Dermis blood vessel endothelial cell (primary cell): Measurements from ENCODE around the gene H19. TPM values are rescaled to one million over a fixed set of nuclear protein-coding genes. Genes with fewer than 3 reads are reported as not detected.

ENCODE experiments used
- DNase-seq: peaks from one replicate; pipeline ENCODE4 v3.0.0; 2010
- total RNA-seq: library from RNA; depleted of rRNA; stranded (reverse); fragments of >200 nt; gene quantifications from 2 replicates; pipeline ENCODE4 v1.2.3, GENCODE V29; 2014

Gene H19
- 9.7 and 66.4 TPM in 2 replicates for total RNA-seq

DNA sequence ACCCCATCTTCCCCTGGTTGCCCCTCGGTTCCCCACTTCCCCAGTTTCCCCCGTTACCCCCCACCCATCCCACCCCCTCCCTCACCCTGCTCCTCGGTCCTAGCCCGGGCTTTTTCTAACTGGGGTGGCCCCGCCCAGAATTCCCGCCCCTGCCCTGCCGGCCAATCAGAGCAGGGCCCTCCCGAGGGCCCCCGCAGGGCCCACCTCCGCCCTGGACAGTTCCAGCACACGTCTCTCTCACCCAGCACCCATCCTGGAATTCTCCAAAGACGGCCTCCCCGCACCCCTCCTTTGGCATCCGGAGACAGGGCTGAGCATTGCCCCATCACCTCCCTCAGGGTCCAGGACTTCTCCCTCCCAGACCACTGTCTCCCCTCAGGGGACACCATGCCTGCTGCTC lies at the start of gene H19:
Gene H19, minus strand, starts transcription at position 88 of the 400 bp plus-strand sequence.
- no peak for DNase-seq

GRCh38 chr11:2041963-2042362 lies 44.3 kb upstream of the H19 start:
- DNase-seq = no peak

GRCh38 chr11:2041153-2041552 lies 43.5 kb upstream of the H19 start:
- DNase-seq = no peak

DNA sequence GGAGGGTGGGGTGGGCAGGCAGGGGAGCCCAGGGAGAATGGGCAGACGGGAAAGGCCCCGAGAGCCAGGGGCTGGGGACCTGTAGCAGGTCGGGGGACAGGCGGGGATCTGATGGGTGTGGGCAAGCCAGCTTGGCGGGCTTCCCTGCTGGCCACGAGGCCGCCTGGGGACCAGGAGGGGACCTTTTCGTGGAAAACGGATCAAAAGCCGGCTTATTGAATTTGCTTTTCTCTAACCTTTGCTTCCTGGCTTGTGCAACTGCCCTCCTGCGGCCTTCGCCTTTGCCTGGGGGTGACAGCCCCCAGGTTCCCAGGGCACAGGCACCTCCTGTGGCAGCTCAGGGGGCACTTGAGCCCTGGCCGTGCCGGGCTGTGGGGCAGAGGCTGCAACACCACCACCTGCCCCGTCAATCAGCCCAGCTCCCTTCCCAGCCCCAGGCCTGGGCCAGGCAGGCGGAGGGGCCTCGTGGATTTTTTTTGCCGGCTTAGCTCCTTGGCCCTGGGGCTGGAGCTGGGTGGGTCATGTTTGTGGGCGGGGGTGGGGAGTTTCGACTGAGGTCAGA lies 41.6 kb upstream of the H19 start:
- no peak for DNase-seq

- DNase-seq = no peak
Measured at GRCh38 chr11:2036863-2037486, 39.3 kb upstream of the H19 start.

GRCh38 chr11:2035382-2035781 lies 37.7 kb upstream of the H19 start:
- DNase-seq = no peak

DNA sequence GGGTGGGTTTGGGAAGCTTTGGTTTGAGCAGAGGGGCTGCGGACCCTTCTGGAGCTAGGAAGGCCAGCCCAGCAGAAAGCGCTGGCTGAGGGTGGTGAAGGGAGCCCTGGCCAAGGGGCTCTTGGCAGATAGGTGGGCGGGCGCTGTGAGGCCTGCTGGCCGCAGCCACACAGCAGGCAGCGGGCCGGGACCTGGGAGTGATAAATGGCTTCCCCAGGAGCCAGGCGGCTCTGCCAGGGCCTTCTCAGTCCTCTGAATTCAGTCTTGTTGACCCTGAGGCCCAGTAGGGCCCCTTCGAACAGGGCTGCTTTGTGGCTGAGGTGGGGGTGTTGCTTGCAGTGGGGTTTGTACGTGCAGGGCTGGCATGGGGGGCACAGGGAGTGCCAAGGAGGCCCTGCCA lies 33.4 kb upstream of the H19 start:
- DNase-seq = no peak

DNA sequence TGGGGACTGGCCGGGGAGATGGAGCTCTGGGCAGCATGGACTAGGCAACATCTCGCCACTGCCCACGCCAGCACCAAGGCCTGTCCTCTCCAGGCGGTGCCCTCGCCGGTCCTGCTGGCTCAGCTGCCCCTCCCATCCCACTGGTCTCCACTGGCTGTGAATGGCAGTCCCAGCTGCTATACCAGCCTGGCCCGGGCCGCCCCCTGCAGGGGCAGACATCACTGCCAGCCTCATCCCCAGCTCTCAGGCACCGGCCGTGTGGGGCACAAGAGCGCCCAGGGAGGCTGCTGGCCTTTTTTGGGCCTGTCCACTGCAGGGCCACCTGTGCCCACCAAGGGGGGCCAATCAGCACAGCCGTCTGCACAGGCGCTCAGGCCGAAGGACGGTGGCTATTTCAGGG lies 30.1 kb upstream of the H19 start:
- no peak for DNase-seq

DNA sequence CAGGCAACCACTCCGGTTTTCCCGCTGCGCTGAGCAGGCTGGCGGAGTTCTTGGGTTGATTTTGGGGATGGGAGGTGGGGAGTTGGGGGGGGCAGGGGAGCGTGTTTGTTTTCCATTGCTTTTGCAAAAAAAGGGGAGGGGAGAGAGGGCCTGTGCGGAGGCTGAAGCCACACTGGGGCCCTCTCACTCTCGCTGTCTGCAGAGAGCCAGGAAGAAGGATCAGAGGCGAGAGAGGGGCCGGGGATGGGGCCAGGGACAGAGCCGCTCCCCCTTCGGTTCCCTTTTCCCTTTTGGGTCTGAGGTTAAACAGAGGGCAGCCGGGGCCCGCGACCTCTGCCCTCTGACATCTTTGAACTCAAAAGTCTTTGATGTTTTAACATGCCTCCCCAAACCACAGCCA lies 17.4 kb upstream of the H19 start:
- no peak for DNase-seq

DNA sequence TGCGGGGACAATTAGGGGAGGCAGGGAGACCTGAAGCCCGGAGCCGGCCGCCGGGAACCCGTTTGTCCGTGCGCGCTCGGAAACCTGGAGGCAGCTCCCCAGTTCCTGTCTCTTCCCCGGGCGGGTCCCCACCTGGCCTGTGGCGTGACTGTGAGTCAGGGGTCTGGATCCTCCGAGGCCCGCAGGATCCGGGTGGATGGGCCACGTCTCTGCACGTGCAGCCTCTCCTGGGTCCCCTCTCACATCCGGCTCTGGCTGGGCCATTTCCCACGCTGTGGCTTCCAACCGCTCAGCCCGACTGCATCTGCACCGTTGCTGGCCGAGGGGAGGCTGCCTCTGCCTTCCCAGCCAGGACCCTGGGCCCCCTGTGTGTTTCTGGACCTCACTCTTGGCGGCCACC lies 14.8 kb upstream of the H19 start:
- no peak for DNase-seq

DNA sequence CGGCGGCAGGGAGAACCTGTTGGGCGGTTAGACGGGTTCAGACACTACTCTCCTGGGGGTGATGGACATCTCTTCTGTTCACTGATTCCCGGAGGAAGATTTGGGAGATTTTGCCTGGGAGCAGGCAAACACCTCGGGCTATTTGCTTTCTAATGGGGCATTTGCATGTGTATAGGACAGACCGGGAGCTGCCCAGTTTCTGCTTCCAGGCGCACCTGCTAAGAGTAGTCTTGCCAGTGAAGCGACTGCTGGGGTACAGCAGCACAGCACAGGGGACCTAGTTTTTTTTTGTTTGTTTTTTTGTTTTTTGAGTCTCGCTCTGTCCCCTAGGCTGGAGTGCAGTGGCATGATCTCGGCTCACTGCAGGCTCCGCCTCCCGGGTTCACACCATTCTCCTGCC lies 6.8 kb upstream of the H19 start:
- no peak for DNase-seq

- no peak for DNase-seq
Measured at GRCh38 chr11:2002807-2003206, 5.2 kb upstream of the H19 start.

DNA sequence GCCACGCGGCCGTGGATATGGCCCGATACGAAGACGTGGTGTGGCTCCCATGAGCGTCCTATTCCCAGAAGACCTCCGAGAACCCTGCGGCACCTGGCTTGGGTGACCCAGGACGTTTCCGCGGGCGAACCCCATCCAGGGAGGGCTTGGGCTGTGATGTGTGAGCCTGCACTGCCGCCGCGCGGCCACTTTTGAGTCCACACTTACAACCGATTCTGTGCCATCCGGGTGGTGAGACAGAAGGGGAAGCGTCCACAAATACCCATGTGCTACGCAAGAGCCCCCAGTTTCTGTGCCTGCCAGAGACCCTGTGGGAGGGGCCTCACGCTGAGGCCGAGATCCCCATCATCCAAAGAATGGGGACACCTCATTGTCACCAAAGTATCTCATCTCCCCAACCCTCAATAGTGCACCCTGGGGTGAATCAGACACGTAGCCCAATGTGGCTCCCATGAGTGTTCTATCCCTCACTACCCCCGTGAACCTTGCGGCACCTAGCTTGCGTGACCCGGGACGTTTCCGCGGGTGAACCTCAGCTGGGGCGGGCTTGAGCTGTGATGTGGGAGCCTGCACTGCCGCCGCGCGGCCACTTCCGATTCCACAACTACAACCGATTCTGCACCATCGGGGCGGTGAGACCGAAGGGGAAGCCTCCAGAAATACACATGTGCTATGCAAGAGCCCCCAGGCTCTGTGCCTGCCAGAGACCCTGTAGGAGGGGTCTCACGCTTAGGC lies 4.6 kb upstream of the H19 start:
- no peak for DNase-seq

GRCh38 chr11:1998861-1999260 lies 1.2 kb upstream of the H19 start:
- DNase-seq = no peak

DNA sequence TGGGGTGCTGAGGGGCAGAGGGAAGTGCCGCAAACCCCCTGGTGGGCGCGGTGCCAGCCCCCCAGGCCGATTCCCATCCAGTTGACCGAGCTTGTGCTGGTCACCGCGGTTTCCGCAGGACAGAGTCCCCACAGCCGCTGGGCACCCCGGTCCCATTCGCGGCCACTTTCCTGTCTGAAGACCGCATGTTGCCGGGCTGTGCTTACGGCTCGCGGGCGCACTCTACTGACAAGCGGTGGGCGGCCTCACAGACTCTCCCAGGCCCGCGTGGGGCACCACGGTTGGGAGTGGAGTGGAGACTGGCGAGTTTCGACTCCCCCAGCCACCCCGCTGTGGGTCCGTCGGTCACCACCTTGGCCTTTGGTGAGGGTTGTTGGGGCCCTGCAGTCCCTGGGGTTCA lies 648 bp upstream of the H19 start:
- no peak for DNase-seq

DNA sequence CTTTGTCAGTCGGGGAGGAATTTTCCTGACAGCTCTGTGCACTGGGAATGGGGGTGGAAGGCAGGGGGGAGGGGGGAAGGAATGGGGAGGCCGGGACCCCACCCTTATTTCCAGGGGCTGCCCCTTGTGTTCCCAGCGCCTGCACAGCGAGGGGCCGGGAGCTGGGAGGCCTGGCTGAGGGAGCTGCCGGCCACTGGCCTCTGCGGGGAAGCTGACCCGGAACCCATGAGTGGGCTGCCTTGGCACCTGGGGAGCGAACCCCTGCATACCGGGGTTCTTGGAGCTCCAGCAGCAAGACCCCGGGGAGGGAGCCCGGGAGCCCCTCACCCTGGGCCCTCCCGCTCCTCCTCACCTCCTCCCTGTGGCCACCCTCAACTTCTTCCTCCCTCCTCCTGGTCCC lies 3.5 kb downstream of the H19 start:
- DNase-seq = no peak

GRCh38 chr11:1992111-1992510 lies 5.5 kb downstream of the H19 start:
- DNase-seq = no peak

DNA sequence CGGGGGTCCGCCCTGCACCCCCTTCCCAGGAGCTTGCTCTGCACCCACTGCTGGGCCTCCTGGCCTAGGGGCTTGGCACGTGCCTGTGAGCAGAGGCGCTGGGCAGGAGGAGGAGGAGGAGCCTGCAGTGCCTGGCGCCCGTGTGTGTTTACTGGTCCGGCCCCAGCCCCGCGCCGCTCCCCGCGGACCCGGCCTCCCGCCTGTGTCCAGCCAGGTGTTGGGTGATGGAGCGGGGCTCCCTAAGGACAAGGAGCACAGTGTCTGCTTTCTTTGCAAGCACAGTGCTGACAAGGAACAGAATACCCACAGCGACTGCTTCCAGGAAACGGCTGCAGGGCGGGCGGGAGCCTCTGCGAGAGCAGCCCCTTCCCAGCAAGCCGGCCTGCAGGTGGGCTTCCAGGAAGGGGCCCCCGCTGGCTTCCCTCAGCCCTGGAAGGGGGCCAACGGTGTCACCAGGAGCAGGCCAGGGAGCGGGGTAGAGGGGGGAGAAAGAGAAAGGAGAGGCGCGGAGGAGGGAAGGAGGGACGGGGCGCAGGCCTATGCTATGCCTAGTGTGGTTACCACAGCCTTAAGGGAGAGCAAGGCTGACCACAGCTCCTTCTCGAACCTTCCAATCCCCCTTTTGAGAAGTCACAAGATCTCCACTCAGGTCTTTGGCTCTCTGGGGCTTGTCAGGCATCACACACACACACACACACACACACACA lies 6.6 kb downstream of the H19 start:
- DNase-seq = no peak

DNA sequence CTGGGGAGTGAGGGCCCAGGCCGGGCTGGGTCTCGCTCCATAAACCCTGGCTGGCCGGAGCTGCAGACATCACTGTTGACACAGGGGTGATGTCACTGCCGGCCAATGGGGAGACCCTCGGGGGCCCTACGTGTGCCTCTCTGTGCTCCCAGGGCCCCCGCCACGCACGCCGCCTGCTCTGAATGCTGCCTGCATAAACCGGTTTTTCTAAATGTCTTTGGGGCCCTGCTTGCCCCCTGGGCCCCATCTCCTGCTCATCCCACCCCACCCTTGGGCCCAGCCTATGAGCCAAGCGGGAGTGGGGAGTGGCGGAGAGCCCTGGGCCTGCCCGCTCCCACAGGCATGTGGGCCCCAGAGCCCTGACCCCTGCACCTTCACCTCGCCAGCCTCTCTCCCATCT lies 7.7 kb downstream of the H19 start:
- no peak for DNase-seq

DNA sequence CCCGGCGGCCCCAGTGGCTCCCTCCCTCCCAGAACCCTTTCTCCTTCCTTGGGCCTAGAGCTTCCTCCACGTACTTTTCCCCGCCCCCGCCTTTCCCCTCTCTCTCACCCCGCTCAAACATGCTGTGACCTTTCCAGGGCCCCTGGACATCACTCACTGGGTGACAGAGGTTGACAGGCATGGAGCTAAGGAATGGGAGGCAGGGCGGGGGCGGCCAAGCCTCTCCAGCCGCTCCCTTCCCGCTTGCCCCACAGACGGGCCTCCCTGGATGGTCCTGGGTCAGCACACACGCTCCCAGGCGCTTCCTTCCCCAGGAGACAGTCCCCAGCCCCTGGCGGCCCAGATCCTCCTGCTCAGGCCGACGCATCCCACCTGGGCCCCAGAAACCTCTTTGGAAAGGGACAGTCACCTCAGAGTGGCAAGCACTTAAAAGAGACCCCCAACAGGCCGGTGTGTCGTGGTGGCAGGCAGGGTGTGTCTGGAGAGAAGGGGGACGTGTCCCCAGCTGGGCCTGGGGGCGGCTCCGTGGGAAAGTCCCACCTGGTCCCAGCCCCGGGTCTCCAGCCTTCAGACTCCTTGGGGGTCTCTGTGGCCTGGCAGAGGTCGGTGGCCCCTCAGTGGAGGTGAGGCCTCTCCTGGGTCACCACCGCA lies 8.8 kb downstream of the H19 start:
- DNase-seq = no peak

DNA sequence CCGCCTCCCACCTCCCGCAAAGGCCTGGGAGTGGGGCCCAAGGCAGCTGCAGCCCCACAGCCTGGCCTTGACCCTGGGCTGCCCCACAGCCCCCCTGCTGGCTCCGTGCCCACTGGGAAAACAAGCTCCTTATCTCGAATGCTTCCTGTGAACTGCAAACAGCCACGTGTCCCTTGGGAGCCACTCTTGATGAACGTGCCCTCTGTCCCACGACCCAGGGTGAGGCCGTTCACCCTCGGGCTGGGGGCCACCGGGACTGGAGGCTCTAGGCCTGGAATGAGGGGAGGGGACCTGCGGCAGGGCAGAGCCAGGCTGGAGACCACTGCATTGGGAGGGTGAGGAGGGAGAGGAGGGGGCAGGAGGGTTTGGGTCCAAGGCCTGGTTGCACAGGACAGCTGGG lies 9.5 kb downstream of the H19 start:
- no peak for DNase-seq

DNA sequence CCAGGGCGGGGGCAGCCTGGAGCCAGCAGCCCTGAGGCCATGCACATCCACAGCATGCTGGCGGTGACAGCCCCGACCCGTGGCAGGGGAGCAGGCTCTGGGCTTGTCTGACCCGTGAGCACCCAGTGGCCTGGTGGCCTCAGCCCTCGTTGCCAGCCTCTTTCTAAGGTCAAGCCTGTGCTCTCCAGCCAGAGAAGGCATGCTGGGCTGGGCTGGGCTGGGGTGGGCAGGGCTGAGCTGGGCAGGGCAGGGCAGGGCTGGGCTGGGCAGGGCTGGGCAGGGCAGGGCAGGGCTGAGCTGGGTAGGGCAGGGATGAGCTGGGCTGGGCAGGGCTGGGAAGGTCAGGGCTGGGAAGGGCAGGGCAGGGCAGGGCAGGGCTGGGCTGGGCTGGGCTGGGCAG lies 10.6 kb downstream of the H19 start:
- DNase-seq = no peak

- no peak for DNase-seq
Measured at GRCh38 chr11:1983601-1983961, 14.1 kb downstream of the H19 start.
